ENCODE data around the gene SLC15A4.

SLC15A4 gene

GRCh38 chr12:128863957-128864356 is 40.2 kb upstream of the SLC15A4 start:
- Histone ChIP-seq H3K36me3 (ENCODE audit: control insufficient read depth, insufficient read depth, low read length) (no peaks in the 10 kb centered on the region), H3K4me3 (replicated peaks; ENCODE audit: low read depth, low read length) (no peak overlapping the region), H3K27me3 (replicated peaks; ENCODE audit: control insufficient read depth, insufficient read depth, low read length) (no peaks in the 10 kb centered on the region)
- TF ChIP-seq, protein P1, sequence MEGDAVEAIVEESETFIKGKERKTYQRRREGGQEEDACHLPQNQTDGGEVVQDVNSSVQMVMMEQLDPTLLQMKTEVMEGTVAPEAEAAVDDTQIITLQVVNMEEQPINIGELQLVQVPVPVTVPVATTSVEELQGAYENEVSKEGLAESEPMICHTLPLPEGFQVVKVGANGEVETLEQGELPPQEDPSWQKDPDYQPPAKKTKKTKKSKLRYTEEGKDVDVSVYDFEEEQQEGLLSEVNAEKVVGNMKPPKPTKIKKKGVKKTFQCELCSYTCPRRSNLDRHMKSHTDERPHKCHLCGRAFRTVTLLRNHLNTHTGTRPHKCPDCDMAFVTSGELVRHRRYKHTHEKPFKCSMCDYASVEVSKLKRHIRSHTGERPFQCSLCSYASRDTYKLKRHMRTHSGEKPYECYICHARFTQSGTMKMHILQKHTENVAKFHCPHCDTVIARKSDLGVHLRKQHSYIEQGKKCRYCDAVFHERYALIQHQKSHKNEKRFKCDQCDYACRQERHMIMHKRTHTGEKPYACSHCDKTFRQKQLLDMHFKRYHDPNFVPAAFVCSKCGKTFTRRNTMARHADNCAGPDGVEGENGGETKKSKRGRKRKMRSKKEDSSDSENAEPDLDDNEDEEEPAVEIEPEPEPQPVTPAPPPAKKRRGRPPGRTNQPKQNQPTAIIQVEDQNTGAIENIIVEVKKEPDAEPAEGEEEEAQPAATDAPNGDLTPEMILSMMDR (IDR thresholded peaks at IDR 0.05; ENCODE audit: insufficient read depth, low read length, poor library complexity, severe bottlenecking) = no peak
- no peak for DNase-seq (ENCODE audit: extremely low read depth, insufficient read length)

DNA sequence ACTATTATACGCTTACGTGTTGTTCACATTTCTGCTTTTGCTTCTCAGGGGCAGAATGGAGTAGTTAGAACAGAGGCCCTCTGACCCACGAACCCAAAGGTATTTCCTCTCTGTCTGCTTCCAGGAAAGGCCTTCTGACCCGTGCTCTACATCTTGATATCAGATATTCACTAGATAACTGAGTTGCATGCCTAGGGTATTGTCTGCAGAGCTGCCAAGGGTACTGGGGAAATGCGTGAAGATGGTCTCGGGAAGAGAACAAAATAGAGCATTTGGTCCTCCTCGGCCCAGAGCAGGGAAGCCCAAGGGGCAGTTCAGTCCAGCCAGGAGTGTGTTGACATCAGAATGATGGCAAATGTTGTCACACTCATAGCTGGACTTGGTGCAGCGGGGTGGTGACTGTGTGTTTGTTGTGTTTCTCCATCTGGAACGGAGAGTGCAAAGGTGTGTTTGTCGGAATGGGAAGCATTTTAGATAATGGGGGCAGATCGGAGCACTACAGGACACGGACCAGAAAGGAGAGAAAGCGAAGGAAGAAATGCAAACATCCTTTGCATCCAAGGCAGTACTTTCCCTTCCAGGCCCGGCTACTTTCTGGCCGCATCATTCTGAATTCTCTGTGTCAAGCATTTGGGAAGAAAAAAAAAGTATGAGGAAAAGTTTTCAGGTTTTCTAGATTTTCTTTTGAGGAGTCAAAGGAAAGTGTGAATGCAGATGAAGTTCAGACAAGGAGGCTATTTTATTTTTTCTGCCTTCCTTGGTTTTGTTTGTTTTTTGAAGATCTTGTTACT is 37.7 kb upstream of the SLC15A4 start:
- no peak for DNase-seq (ENCODE audit: extremely low read depth, insufficient read length)
- Histone ChIP-seq H3K4me3 (replicated peaks; ENCODE audit: low read depth, low read length) (no peak overlapping the region), H3K27me3 (replicated peaks; ENCODE audit: control insufficient read depth, insufficient read depth, low read length) (no peaks in the 10 kb centered on the region), H3K36me3 (ENCODE audit: control insufficient read depth, insufficient read depth, low read length) (no peaks in the 10 kb centered on the region)
- TF ChIP-seq, protein P1 (IDR thresholded peaks at IDR 0.05; ENCODE audit: insufficient read depth, low read length, poor library complexity, severe bottlenecking) = no peak

GRCh38 chr12:128859311-128859710 is 35.6 kb upstream of the SLC15A4 start:
- no peak for DNase-seq (ENCODE audit: extremely low read depth, insufficient read length)
- no peak overlapping the region for H3K4me3 ChIP-seq (replicated peaks; ENCODE audit: low read depth, low read length)
- H3K27me3 ChIP-seq (replicated peaks; ENCODE audit: control insufficient read depth, insufficient read depth, low read length) = no peaks in the 10 kb centered on the region
- TF ChIP-seq, protein P1 (IDR thresholded peaks at IDR 0.05; ENCODE audit: insufficient read depth, low read length, poor library complexity, severe bottlenecking) = no peak
- H3K36me3 ChIP-seq (ENCODE audit: control insufficient read depth, insufficient read depth, low read length) = no peaks in the 10 kb centered on the region

DNA sequence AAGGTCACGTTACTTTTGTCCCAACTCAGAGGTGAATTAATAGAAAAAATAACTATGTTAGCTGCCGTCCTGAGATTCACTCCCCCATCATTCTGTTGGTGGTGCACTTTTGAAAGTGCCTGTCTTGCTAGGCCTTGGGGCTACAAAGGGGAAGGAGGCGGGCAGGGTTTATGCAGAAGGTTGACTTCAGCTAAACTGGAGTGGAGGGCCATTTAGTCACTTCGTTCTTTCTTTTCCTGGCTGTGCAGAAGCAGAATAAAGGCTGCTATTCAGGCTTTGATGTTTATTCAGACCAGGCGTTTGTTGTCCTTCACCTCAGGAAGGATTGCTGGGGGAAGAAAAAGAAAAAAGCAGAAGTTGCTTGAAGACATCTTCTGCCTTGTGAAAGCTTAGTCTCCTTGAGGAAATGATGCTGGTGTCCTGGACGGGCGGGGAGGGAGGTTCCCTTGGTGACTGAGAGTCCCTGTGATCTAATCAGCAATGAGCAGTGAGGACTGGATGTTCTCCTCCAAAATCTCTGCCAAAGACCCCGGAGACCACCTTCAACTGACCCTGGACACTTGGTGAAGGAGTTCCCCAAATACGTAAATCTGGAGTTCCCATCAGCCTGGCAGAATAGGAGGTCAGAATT is 33.5 kb upstream of the SLC15A4 start:
- no peaks in the 10 kb centered on the region for H3K36me3 ChIP-seq (ENCODE audit: control insufficient read depth, insufficient read depth, low read length)
- no peak for DNase-seq (ENCODE audit: extremely low read depth, insufficient read length)
- no peak overlapping the region for H3K4me3 ChIP-seq (replicated peaks; ENCODE audit: low read depth, low read length)
- H3K27me3 ChIP-seq (replicated peaks; ENCODE audit: control insufficient read depth, insufficient read depth, low read length) = no peaks in the 10 kb centered on the region; the same call in 1 of the 2 replicates
- TF ChIP-seq, protein P1 (IDR thresholded peaks at IDR 0.05; ENCODE audit: insufficient read depth, low read length, poor library complexity, severe bottlenecking) = no peak

GRCh38 chr12:128856791-128857078 is 33.0 kb upstream of the SLC15A4 start:
- Histone ChIP-seq H3K36me3 (ENCODE audit: control insufficient read depth, insufficient read depth, low read length) (no peaks in the 10 kb centered on the region), H3K27me3 (replicated peaks; ENCODE audit: control insufficient read depth, insufficient read depth, low read length) (no peaks in the 10 kb centered on the region; the same call in 1 of the 2 replicates), H3K4me3 (replicated peaks; ENCODE audit: low read depth, low read length) (no peak overlapping the region)
- DNase-seq (ENCODE audit: extremely low read depth, insufficient read length) = no peak
- TF ChIP-seq, protein P1 (IDR thresholded peaks at IDR 0.05; ENCODE audit: insufficient read depth, low read length, poor library complexity, severe bottlenecking) = no peak
